Medulla oblongata (tissue), 1 donor: Measurements from ENCODE around the gene CEMIP.

ENCODE experiments used
- DNase-seq: peaks from one replicate; pipeline ENCODE4 v3.0.0-alpha.2; 2015; ENCODE audit errors: extremely low spot score

The CEMIP gene, protein sequence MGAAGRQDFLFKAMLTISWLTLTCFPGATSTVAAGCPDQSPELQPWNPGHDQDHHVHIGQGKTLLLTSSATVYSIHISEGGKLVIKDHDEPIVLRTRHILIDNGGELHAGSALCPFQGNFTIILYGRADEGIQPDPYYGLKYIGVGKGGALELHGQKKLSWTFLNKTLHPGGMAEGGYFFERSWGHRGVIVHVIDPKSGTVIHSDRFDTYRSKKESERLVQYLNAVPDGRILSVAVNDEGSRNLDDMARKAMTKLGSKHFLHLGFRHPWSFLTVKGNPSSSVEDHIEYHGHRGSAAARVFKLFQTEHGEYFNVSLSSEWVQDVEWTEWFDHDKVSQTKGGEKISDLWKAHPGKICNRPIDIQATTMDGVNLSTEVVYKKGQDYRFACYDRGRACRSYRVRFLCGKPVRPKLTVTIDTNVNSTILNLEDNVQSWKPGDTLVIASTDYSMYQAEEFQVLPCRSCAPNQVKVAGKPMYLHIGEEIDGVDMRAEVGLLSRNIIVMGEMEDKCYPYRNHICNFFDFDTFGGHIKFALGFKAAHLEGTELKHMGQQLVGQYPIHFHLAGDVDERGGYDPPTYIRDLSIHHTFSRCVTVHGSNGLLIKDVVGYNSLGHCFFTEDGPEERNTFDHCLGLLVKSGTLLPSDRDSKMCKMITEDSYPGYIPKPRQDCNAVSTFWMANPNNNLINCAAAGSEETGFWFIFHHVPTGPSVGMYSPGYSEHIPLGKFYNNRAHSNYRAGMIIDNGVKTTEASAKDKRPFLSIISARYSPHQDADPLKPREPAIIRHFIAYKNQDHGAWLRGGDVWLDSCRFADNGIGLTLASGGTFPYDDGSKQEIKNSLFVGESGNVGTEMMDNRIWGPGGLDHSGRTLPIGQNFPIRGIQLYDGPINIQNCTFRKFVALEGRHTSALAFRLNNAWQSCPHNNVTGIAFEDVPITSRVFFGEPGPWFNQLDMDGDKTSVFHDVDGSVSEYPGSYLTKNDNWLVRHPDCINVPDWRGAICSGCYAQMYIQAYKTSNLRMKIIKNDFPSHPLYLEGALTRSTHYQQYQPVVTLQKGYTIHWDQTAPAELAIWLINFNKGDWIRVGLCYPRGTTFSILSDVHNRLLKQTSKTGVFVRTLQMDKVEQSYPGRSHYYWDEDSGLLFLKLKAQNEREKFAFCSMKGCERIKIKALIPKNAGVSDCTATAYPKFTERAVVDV (N-terminal part only)

DNA sequence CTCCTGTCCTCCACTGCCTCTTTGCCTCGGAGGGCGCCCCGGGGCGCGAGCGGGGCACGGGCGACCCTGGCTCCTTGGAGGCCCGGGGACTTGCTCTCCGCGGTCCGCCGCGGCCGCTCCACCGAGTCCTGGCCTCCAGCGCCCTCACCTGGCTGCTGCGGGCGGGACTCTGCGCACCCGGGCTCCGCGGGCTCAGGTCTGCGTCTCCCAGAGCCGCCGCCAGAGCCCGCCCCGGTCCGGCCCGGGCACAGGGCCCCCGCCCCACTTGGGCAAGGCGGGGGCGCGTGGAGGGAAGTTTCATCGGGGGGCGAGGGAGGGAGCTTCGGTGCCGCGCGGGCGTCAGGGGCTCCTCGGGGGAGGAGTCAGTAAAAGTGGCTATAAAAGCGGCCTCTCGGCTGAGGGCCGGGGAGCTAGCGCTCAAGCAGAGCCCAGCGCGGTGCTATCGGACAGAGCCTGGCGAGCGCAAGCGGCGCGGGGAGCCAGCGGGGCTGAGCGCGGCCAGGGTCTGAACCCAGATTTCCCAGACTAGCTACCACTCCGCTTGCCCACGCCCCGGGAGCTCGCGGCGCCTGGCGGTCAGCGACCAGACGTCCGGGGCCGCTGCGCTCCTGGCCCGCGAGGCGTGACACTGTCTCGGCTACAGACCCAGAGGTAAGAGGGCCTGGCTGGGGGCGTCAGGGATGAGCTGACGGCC, at the start of gene CEMIP:
TSS of gene CEMIP (plus strand) at position 407 of the 694 bp plus-strand sequence. CDS start 94,510 bp downstream, outside the sequence.
- peak; percentile 73 for DNase-seq

DNA sequence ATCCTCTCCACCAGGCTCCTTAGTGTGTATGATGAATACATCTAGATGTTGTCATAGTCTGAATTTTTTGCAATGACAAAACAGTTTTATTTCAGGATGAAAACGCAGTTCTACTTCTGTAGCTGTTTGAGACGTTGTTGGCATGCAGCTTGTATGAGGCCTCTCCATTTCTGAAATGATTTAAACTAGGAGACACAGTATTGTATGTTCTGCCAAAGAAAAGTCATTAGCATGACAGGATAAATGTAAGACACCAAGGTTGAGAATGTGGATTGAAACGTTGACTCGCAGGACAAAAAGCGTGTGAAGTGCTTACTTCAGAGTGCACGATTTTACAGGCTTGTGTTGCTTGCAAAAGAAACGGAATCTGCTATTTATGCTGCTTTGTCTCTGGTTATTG, 48.8 kb upstream of the CEMIP start:
- no peak for DNase-seq

DNA sequence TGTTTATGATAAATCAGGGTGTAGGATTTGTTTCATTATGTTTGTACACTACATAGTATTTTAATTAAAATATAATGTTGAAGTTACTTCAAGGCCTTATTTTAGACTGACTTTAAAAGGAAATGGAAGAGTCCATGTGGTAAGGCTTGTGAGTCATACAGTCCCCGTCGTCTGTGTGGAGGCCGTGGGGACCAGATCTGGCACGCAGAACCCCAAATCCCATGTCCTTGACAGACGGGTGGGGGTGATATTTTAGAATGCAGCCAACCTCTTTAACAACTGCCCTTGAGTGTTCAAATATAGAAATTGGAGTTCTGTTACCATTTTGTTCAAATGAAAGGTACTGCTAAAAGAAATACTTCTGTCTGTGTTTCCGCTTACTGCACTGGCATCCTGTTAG, 48.2 kb upstream of the CEMIP start:
- no peak for DNase-seq

DNA sequence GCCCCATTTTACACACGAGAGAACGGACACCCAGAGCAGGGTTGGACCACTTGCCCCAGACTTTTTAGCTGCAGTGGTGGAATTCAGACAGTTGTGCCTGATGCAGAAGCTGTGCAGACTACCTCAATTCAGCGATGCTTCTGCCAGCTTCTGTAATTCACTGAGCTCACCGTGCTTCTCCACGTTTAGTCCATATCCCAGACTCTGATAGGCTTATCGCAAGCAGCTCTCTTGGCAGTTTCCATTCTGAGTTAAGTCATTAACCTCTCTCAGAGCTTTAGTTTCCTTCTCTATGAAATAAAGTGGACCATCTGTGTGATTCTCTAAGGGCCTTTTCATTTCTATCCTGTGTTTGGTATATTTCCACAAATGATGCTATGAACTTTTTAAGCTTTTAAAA, 47.0 kb upstream of the CEMIP start:
- DNase-seq: no peak

DNA sequence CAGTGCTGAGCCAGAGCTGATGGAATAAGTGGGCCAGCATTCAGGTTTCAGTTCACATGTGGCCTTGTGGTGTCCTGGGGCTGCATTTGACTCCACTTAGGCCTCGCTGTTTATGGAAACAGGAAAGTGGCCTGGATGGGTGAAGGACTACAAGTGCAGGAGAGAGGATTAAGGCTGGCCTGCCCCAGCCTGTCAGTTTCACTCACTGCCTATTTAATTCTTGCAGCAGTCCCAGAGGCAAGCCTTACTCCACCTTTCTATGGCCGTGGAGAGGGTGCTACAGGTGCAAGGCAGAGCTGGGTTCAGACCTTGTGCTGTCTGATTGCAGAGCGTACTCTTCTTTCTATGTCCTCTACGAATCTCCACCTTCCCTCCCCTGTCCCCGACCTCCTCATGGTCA, 46.4 kb upstream of the CEMIP start:
- DNase-seq: no peak

DNA sequence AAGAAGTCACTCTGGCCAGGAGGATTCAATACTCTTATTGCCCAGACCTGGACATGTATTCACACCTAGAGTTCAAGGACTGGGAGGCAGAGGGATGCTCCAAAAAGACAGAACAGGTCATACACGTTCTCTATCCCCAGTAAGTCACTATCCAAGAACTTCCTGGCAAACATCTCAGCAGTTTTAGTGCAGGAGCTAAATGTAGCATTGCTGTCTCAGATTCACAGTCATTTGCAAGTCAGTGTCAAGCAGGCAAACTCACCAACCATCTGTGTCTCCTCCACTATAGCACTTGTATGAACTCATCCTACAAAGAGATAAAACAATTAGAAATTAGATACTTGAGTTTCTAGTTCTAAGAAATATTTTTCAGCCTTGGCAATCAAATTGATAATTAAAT, 45.7 kb upstream of the CEMIP start:
- no peak for DNase-seq

DNA sequence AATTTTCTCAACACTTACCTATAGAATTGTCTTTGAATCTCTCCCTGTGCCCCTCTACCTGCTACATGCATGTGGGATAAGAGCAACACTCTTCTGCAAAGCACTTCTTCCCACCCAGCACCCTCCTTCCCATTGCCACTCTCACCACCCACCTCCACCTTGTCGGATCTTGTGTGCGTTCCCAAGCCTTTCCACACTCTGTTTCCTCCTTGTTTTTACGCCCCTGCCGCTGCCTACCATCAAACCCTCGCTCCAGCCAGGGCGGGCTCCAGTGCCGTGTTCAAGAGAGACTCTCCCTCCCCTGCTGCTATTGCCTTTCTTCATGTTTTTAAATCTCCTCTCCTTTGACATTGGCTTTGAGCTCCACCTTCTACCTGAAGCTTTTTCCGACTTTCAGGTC, 43.8 kb upstream of the CEMIP start:
- DNase-seq: no peak

DNA sequence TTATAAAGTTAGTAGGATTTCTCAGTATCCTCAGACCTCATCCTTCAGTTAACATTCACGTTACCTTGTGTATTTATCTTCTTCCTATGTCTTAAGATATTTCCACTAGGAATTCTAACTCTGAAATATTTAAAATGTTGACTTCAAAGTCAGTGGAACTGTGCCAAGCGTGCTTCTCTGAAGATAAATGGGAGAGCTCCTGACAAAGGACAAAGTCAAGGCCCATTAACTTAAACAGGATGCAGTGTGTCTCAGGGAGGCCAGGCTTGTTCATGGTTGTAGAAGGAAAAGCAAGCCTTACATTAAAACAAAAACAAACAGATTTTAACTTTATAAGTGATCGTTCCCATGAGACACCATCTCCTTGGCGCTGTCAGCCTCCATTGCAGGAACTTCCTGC, 42.6 kb upstream of the CEMIP start:
- DNase-seq: no peak

DNA sequence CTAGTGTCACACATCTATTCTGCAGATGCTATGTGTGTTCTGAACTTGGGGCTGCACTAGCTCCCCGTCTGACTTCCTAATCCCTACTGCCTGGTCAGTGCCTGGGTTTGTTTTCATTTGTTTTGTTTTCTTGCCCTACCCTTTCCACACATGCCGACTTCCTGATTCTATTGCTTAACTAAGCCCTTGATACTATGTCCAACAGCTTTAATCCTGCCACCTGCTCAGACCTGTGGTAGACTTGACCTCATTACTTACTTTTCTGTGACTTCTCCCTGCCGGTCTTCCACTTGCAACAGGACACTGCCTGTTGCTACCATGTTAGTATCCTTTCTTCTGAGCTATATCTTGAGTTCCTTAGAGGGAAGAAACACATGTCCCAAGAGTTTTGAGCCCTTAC, 39.3 kb upstream of the CEMIP start:
- DNase-seq: no peak

DNA sequence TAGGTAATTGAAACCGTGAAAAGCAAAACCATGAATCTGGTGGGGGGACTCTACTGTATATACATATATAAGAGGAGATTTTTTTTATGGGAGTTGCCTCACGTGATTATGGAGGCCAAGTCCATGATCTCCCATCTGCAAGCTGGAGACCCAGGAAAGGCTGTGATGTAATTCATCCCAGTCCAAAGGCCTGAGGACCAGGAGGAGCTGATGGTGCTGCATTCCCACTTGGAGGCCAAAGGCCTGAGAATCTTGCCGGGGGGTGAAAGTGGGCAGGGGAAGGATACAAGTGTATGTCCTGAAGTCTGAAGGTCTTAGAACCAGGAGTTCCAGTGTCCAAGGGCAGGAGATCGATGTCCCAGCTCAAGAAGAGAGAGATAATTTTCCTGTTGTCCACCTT, 37.1 kb upstream of the CEMIP start:
- DNase-seq: no peak

DNA sequence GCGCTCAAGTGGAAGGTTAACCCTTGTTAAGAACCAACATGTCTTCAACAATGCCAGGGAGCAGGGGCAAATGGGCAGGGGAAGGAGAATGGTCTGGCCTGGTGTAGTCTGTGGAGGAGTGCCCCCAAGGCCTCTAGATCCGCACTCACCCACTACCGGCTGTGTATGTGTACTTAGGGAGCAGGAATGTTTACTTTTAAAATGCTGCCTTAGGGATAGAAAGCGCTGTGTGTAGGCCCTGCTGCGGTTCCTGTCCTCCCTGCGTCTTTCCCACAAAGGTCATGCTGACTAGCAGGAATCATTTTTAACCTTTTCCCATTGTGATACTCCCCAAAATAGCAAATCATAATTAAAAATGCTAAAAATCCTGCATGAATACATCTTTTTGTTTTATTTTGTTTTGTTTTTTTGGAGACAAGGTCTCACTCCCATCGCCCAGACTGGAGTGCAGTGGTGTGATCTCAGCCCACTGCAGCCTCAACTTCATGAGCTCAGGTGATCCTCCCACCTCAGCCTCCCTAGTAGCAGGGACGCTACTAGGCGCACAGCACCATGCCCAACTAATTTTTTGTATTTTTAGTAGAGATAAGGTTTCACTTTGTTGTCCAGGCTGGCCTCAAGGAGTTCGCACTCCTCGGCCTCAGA, 35.9 kb upstream of the CEMIP start:
- no peak for DNase-seq

DNA sequence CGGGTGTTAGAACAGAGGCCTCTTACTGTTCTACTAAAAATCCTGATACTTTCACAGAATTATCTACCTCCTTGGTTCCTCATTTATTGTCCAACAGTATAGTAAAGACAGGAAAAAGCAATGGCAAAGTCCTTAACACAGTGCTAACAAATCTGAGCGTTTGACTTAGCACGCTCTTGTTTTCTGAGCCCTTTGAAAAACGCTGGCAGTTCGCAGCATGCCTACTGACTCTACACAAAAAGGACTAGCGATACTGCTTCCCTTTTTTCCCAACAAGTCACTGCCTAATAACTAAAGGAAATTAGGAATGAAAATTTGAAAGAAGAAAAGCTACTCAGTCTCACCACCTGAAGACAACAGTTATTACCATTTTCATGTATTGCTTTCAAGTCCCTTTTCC, 34.8 kb upstream of the CEMIP start:
- peak; percentile 31 for DNase-seq

DNA sequence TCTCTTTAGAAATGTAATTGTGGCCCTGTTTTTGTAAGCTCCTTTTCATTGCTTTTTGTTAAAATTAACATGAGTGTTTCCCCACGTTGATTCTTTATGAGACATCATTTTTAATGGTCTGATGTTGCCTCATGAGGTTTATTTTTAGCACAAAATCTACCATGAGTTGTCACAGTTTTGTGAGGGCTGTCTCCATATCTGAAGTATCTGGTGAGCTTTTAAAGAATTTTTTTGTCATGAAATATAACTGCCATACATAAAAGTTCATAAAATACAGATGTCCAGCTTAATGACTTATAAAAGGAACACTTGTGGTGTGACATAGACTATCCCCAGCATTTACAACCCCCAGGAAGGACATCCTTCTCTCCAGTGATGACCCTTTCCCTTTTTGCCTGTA, 34.3 kb upstream of the CEMIP start:
- no peak for DNase-seq

DNA sequence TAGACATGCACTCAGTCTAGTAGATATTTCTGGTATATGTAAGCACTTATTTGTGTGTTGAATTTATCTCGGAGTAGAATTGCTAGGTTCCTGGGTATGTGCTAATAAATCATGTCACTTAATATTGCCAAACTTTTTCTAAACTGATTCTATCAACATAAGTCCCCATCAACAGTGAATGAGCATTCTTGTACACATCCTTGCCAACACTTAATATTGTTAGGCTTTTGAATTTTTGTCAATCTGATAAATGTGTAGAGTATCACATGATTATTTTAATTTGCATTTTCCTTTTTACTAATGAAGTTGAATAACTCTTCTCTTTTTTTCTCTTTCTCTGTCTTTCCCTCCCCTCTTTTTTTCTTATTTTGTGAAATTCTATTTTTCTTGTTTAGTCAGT, 33.3 kb upstream of the CEMIP start:
- no peak for DNase-seq

DNA sequence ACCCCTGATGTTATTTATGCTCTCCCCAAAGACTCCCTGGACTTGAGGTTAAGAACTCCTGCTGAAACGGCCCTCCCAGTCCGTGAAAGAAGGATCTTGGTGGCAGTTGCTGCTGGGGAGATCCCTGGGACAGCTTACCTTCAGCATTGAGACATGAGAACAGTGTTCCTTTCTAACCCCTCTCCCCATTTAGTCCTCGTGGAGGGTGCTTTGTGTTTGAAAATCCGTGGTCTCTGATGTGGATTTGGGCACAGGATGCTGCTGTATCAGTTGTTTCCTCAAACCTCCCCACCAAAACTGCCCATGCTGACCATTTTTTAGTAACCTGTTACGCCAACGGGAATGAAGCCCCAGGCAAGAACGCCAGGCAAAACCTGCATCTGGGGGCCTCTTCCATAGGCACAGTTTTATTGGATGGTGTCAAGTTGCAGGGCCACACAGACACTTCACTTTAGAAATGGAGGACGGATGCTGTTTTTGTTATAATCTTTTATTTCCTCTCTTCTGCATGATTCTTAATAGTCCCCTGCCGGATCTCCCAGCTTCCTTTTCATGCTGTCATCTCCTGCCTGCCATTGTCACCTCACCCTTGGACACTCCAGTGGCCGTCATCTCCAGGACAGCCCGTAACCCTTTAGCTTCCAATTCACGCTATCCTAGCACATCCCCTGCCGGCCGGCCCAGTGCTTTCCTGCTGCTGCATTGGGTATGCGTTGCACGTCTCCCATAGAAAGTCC, 31.7 kb upstream of the CEMIP start:
- DNase-seq: no peak

DNA sequence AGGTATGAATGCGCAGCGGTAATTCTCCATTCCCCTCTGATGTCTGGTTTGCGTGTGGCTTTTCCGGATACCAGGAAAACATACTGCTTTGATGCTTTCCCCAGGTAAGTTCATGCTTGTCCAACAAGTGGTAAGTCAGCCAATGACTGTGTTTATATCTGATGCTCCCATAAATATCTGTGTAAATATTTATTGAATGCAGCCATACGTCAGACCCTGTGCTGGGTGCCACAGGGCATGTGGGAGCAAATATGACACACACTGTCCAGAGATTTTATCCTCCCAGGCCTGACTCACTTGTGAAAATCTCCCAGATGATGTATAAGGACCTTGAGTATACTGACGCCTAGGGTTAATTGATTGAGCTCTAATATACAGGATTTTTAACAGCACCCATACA, 29.6 kb upstream of the CEMIP start:
- no peak for DNase-seq

DNA sequence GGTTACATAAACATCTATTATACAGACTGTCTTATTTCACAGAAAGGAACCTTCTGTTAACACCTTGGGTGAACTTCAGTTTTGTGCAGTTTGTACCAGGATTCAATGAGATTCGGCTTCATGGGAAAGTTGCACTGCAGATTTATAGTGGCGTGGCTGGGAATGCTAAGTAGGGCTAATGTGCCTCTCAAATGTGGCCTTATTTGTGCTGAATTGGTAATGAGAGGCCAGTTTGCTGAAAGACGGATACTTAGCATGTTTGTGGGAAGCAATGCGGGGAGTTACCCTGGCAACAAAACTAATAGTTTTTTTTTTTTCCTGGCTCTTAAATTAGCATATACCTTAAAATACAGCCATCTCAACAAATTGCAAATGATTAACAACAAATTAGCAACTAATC, 28.6 kb upstream of the CEMIP start:
- DNase-seq: peak; percentile 66

DNA sequence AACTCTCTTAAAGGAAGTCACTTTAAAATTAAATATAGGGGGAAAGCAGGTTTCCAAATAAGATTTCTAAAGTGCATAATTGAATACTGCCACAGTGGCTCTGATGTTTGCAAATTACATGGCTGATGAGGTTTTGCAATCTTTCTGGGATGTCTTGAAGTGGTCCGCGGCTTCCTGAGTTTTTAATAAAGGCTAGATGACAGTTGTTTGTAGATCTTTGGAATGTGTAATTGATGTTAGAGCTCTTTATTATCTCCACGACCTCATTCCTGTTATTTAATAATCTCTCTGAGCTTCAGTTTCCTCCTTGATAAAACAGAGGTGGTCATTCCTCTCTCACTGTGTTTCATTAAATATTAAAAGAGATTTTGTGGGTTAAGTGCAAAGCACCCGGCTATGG, 27.0 kb upstream of the CEMIP start:
- DNase-seq: no peak

DNA sequence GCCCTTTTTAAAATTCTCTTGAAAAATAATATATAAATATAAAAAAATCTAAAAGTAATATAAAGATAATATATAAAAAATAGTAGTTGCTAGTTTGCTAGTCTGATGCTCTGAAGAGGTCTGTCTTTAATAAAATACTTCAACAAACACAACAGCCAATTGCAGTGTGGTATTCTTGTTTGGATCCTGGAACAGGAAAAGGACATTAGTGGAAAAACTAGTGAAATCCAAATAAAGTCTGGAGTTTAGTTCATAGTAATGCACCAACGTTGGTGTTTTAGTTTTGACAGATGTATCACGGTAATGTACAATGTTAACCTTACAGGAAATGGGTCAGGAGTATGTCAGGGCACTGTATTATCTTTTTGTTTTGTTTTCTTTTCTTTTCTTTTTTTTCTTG, 26.0 kb upstream of the CEMIP start:
- DNase-seq: no peak

DNA sequence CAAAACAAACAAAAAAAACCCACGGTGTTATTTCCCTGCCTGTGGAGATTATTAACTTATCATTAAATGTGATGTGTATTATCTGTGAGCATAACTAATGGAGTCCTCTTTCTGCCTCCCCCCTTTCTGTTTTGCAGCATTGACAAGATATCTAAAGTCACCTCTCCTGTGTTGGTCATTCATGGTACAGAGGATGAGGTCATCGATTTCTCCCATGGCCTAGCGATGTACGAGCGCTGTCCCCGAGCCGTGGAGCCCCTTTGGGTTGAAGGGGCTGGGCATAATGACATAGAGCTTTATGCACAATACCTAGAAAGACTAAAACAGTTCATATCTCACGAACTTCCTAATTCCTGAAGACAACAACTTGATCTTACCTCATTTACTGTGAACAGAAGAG, 25.2 kb upstream of the CEMIP start:
- no peak for DNase-seq

DNA sequence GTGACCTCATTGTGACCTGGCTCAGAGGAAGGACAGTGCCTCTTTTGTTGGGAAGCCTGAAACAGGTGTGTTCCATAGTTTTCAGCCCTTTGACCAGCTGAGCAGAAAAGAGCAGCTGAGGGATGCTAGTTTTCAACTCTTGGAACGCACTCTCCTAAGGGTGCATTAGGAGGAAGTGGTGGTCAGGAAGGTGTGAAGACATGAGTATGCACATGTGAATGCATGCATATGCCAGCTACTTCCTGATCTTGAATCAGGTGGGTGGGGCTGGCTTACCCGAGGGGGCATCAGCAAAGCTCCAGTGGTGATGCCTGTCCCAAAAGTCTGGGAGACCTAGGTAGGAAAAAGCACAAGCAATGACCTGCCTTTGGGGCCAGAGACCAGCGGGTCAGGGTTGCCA, 23.3 kb upstream of the CEMIP start:
- no peak for DNase-seq
